IMR-90 (cell line): ENCODE results near the gene TTF2.

Experiments
- BHLHE40 ChIP-seq: fragments of 150-350 bp; IDR thresholded peaks from 2 replicates; pipeline ENCODE4 v1.6.1; 2016; ENCODE audit warnings: mild to moderate bottlenecking, low read depth, low read length
- CHD1 ChIP-seq: IDR thresholded peaks from 2 replicates; pipeline ENCODE4 v1.6.1; 2012; ENCODE audit warnings: low read depth, low read length, improper control_type of control experiment
- NFE2L2 ChIP-seq: fragments of 150-350 bp; IDR thresholded peaks from 2 replicates; pipeline ENCODE4 v1.6.1; 2016; ENCODE audit warnings: low read depth, mild to moderate bottlenecking, low read length
- POLR2A ChIP-seq: IDR thresholded peaks from 2 replicates; pipeline ENCODE4 v1.6.1; 2012; ENCODE audit warnings: mild to moderate bottlenecking, low read depth, low read length
- RAD21 ChIP-seq: IDR thresholded peaks from 2 replicates; pipeline ENCODE4 v1.6.1; 2012; ENCODE audit warnings: low read length, improper control_type of control experiment
- SMC3 ChIP-seq: fragments of 150-350 bp; IDR thresholded peaks from 2 replicates; pipeline ENCODE4 v1.6.1; 2016; ENCODE audit warnings: low read depth, mild to moderate bottlenecking, antibody characterized with exemption, low read length, moderate library complexity
- USF2 ChIP-seq: fragments of 150-350 bp; IDR thresholded peaks from 2 replicates; pipeline ENCODE4 v1.6.1; 2017; ENCODE audit warnings: mild to moderate bottlenecking, antibody characterized with exemption, low read length, low read depth
- TF ChIP-seq, protein P1 (sequence below): conservative IDR thresholded peaks from 2 replicates; pipeline ENCODE4 v1.5.1; 2012; ENCODE audit warnings: mild to moderate bottlenecking, low read depth, low read length, improper control_type of control experiment
- TF ChIP-seq, protein P2 (sequence below): fragments of 150-350 bp; IDR thresholded peaks from 2 replicates; pipeline ENCODE4 v1.6.1; 2016; ENCODE audit warnings: low read depth, mild to moderate bottlenecking, low read length, moderate library complexity, borderline replicate concordance

DNA sequence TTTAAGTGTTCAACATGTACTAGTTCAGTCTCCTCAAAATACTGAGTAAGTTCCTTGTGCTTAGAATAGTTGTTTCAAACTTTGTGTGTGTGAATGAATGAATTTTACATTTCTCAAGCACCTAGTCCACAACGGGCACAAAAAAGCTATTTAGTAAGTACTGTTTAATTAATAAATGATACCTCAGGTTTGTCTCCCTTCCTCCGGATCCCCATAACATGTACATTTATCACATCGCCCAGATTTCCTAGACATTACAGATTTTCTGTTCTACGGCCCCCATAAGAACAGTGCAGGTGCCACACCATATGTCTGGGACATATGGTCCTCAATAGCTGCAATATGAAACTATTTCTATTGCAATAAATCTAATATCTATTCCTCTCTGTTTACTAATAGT is 1.3 kb upstream of the TTF2 start:
- no peak for TF ChIP-seq CHD1
- TF ChIP-seq, protein P1, sequence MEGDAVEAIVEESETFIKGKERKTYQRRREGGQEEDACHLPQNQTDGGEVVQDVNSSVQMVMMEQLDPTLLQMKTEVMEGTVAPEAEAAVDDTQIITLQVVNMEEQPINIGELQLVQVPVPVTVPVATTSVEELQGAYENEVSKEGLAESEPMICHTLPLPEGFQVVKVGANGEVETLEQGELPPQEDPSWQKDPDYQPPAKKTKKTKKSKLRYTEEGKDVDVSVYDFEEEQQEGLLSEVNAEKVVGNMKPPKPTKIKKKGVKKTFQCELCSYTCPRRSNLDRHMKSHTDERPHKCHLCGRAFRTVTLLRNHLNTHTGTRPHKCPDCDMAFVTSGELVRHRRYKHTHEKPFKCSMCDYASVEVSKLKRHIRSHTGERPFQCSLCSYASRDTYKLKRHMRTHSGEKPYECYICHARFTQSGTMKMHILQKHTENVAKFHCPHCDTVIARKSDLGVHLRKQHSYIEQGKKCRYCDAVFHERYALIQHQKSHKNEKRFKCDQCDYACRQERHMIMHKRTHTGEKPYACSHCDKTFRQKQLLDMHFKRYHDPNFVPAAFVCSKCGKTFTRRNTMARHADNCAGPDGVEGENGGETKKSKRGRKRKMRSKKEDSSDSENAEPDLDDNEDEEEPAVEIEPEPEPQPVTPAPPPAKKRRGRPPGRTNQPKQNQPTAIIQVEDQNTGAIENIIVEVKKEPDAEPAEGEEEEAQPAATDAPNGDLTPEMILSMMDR = no peak
- no peak for TF ChIP-seq NFE2L2
- TF ChIP-seq RAD21 = no peak
- no peak for TF ChIP-seq SMC3
- TF ChIP-seq POLR2A = no peak
- TF ChIP-seq, protein P2, sequence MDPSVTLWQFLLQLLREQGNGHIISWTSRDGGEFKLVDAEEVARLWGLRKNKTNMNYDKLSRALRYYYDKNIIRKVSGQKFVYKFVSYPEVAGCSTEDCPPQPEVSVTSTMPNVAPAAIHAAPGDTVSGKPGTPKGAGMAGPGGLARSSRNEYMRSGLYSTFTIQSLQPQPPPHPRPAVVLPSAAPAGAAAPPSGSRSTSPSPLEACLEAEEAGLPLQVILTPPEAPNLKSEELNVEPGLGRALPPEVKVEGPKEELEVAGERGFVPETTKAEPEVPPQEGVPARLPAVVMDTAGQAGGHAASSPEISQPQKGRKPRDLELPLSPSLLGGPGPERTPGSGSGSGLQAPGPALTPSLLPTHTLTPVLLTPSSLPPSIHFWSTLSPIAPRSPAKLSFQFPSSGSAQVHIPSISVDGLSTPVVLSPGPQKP = no peak
- no peak for TF ChIP-seq USF2
- no peak for TF ChIP-seq BHLHE40
